HepG2 (cell line): ENCODE results near the gene PLCL2. TPM values are rescaled to one million over a fixed set of nuclear protein-coding genes. Genes with fewer than 3 reads are reported as not detected.

Source experiments
- ATAC-seq: fragments of 200-7000 bp; cut with Tn5 transposase; 3 replicates; pipeline ENCODE4 v1.9.1; 2020; ENCODE audit warnings: mild to moderate bottlenecking, moderate library complexity
- BruUV-seq: library from RNA; stranded (reverse); fragments of 400-500 nt; replicated peaks from 2 replicates; lab custom pipeline; 2021; lab: Mats Ljungman, UMichigan
- CTCF ChIA-PET: fragments of 300-600 bp; formaldehyde crosslinking; extraction: SDS; loops from one replicate; lab custom pipeline; 2021; ENCODE audit warnings: low total read pairs, inconsistent platforms, low intra/inter-chr PET ratio; lab: Yijun Ruan, JAX
- POLR2A ChIA-PET: fragments of 350-600 bp; sonication (Branson Sonifier 250); formaldehyde crosslinking; loops from one replicate; lab custom pipeline; 2020; ENCODE audit warnings: antibody characterized with exemption, inconsistent platforms; lab: Yijun Ruan, JAX
- DNase-seq: peaks from one replicate; pipeline ENCODE4 v3.0.0-alpha.2; 2015; ENCODE audit warnings: low spot score
- FAIRE-seq: peaks from 3 replicates; lab custom pipeline; 2011; peaks lifted over from hg19 to GRCh38; lab: Jason Lieb, UNC
- H2AFZ ChIP-seq: one replicate; pipeline ENCODE4 v1.6.1; 2011; ENCODE audit warnings: low read length, inconsistent platforms
- H3K27ac ChIP-seq: fragments of 300-600 bp; 3 replicates; pipeline ENCODE4 v1.8.0; 2011; ENCODE audit warnings: mixed run types, mild to moderate bottlenecking, mixed read lengths, low read length, inconsistent platforms; ENCODE audit not compliant: insufficient read depth; ENCODE audit errors: extremely low read length
- H3K27me3 ChIP-seq, 2 experiments: fragments of 200-600 bp in 1 of 2; 2 replicates in 1 of 2; 3 replicates in 1 of 2; pipeline versions ENCODE4 v1.6.0 to v1.8.0; 2011; ENCODE audit warnings: low read length in 2 of 2, mild to moderate bottlenecking in 2 of 2, moderate library complexity in 2 of 2, inconsistent platforms in 1 of 2; ENCODE audit not compliant: insufficient read depth in 2 of 2, control insufficient read depth in 1 of 2
- H3K36me3 ChIP-seq, 2 experiments: fragments of 200-600 bp in 1 of 2; replicated peaks in 1 of 2; 2 replicates in 1 of 2; 3 replicates in 1 of 2; pipeline versions ENCODE4 v1.5.1 to v1.8.0; 2011; ENCODE audit warnings: low read length in 2 of 2, inconsistent platforms in 1 of 2; ENCODE audit not compliant: insufficient read depth in 2 of 2, control insufficient read depth in 1 of 2
- H3K4me1 ChIP-seq: 2 replicates; pipeline ENCODE4 v1.5.1; 2012; ENCODE audit warnings: low read length, inconsistent platforms; ENCODE audit not compliant: insufficient read depth
- H3K4me2 ChIP-seq: 2 replicates; pipeline ENCODE4 v1.6.0; 2011; ENCODE audit warnings: low read depth, low read length, inconsistent platforms
- H3K4me3 ChIP-seq, 3 experiments: fragments of 200-600 bp in 1 of 3; sonication (generic), shearing (Covaris generic) in 1 of 3; replicated peaks in 1 of 3; 2 replicates each; pipeline ENCODE4 v1.5.1; 2011 to 2016; ENCODE audit warnings: low read length in 3 of 3, inconsistent platforms in 2 of 3, low read depth in 2 of 3, mild to moderate bottlenecking in 2 of 3, control low read depth in 1 of 3, mixed read lengths in 1 of 3; ENCODE audit not compliant: insufficient read depth in 1 of 3
- H3K79me2 ChIP-seq: one replicate; pipeline ENCODE4 v1.6.1; 2011; ENCODE audit warnings: low read length, inconsistent platforms; ENCODE audit not compliant: insufficient read depth
- H3K9ac ChIP-seq: 2 replicates; pipeline ENCODE4 v1.6.0; 2011; ENCODE audit warnings: mild to moderate bottlenecking, low read depth, low read length, inconsistent platforms; ENCODE audit not compliant: insufficient read depth
- H3K9me3 ChIP-seq: 2 replicates; pipeline ENCODE4 v1.5.1; 2012; ENCODE audit warnings: mild to moderate bottlenecking, low read length
- H4K20me1 ChIP-seq: 2 replicates; pipeline ENCODE4 v1.6.0; 2011; ENCODE audit warnings: inconsistent platforms, mild to moderate bottlenecking, low read length, moderate library complexity; ENCODE audit not compliant: insufficient read depth
- NAIF1 ChIP-seq: sonication (generic); formaldehyde crosslinking; IDR thresholded peaks from 2 replicates; pipeline ENCODE4 v1.5.0; 2020; ENCODE audit warnings: mild to moderate bottlenecking, missing genetic modification reagents, borderline replicate concordance
- SP1 ChIP-seq, 2 experiments: fragments of 450-650 bp in 1 of 2; sonication (generic) in 1 of 2; formaldehyde crosslinking in 1 of 2; IDR thresholded peaks; 2 replicates each; pipeline versions ENCODE4 v1.4.0 to v1.6.1; 2016 to 2020; ENCODE audit warnings: missing genetic modification reagents in 1 of 2
- SP2 ChIP-seq: sonication (generic); formaldehyde crosslinking; IDR thresholded peaks from 2 replicates; pipeline ENCODE4 v1.5.1; 2020; ENCODE audit warnings: mild to moderate bottlenecking, missing genetic modification reagents
- ZFY ChIP-seq: sonication (generic); formaldehyde crosslinking; IDR thresholded peaks from 2 replicates; pipeline ENCODE4 v1.4.0; 2020; ENCODE audit warnings: missing genetic modification reagents
- ZNF235 ChIP-seq: sonication (generic); formaldehyde crosslinking; IDR thresholded peaks from 2 replicates; pipeline ENCODE4 v1.8.1; 2023; ENCODE audit warnings: mild to moderate bottlenecking, missing genetic modification reagents, borderline replicate concordance
- ZNF557 ChIP-seq: sonication (generic); formaldehyde crosslinking; IDR thresholded peaks from 2 replicates; pipeline ENCODE4 v1.4.0; 2020; ENCODE audit warnings: missing genetic modification reagents
- WGBS: methylation state at CpG from one replicate; pipeline ENCODE4 v1.1.6; 2017; ENCODE audit warnings: low lambda C conversion rate; 5-methylcytosine and 5-hydroxymethylcytosine counted together
- in situ Hi-C: cut with HindIII; loops from 2 replicates; pipeline ENCODE4 v1.10.0; 2017; ENCODE audit warnings: low pct_unique_long_range_greater_than_20kb; ENCODE audit not compliant: extremely low pct_ligation_motif_present
- intact Hi-C: fragments of 100-400 bp; cut with micrococcal nuclease; formaldehyde crosslinking; loops from one replicate; pipeline ENCODE4 v1.10.0; 2022; ENCODE audit not compliant: unreplicated experiment
- polyA plus RNA-seq, 8 experiments: library from polyadenylated mRNA; depleted of rRNA in 3 of 8; stranded (reverse) in 7 of 8; unstranded in 1 of 8; fragments of >200 nt; fragmentation: Illumina TruSeq in 4 of 8; extraction: Trizol in 4 of 8; gene quantifications; 2 replicates each; pipeline versions ENCODE4 v1.2.1 to v1.2.3, GENCODE V29; 2011 to 2016; ENCODE audit warnings: low read depth in 4 of 8, missing spikeins in 1 of 8, mixed read lengths in 1 of 8; ENCODE audit not compliant: insufficient read depth in 1 of 8
- total RNA-seq, 5 experiments: library from RNA; depleted of rRNA; stranded (reverse); fragments of >200 nt; fragmentation: Illumina TruSeq; extraction: Trizol; gene quantifications; 2 replicates each; pipeline ENCODE4 v1.2.3, GENCODE V29; 2016; ENCODE audit warnings: low read depth in 1 of 5

Gene PLCL2
- total and polyA plus RNA-seq, 2 of the 13 experiments (the other 11 are each of a cell fraction or from before 2014, with no cell fraction given): not detected

DNA sequence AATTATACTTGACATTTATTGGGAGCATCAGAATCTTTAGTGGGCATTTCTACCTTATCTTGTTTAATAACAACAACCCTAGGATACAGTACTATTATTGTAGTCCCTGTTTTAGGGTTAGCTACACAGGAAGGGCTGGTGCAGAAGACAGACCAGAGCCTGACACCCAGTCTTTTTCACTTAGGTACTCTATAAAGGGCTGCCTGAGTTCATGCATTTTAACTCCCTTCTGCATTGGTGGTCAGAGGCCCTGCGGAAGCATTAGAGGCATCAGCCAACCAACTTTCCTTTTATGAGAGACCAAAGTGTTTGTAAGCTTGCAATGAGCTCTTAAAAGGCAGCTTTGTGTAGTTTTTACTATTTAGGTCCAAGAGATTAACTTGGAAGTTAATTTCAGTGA lies 105.4 kb downstream of the PLCL2 start:
- H3K36me3 ChIP-seq: no peaks in the 10 kb centered on the region
- no TSS peak for BruUV-seq
- ChIA-PET POLR2A (no interaction called here), CTCF (no interaction called here)
- intact Hi-C loops: no loop called here
- no peak overlapping the region for H3K9ac ChIP-seq
- DNase-seq (no peak), ATAC-seq (no peak), FAIRE-seq (no peak)
- no peaks in the 10 kb centered on the region; a peak in 2 of 5 replicates for H3K27me3 ChIP-seq
- H3K27ac ChIP-seq: no peak overlapping the region
- H3K4me3 ChIP-seq: no peak overlapping the region
- H2AFZ ChIP-seq: no peak overlapping the region
- no peaks in the 10 kb centered on the region for H3K9me3 ChIP-seq
- no peaks in the 10 kb centered on the region for H4K20me1 ChIP-seq
- WGBS: 60% methylated on average over 1 of the region's 1 CpG
- in situ Hi-C loops: no loop called here
- H3K79me2 ChIP-seq: no peaks in the 10 kb centered on the region
- no peak for TF ChIP-seq SP2 (CRISPR knock-in tag)
- H3K4me1 ChIP-seq: no peaks in the 10 kb centered on the region
- H3K4me2 ChIP-seq: no peak overlapping the region

DNA sequence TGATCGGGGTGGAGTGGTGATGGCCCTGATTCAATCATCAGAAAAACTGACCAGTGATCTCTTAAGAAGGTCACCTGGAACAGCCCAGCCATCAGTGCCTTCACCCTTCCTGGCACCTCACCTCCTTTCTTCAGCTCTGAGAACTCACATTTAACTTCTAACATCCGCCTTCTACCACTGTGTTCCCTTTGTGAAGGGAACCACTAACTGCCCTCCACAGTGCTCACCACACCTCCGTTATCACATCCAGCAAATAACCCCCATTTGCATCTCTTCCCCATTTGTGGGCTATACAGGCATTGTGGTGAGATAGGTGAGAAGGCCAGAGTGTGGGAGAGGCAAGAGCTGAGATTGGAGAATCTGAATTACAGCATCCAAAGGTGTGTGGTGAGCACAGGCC lies 107.4 kb downstream of the PLCL2 start:
- CTCF ChIA-PET: no interaction called here
- 0% methylated on average over 3 of the region's 3 CpGs for WGBS
- in situ Hi-C loops: no loop called here
- no TSS peak for BruUV-seq
- no peak for ATAC-seq
- no peak overlapping the region for H2AFZ ChIP-seq
- H3K9ac ChIP-seq: no peak overlapping the region
- intact Hi-C loops: no loop called here
- H4K20me1 ChIP-seq: no peaks in the 10 kb centered on the region
- POLR2A ChIA-PET: no interaction called here
- H3K79me2 ChIP-seq: no peaks in the 10 kb centered on the region
- no peak overlapping the region for H3K27ac ChIP-seq
- H3K27me3 ChIP-seq: no peaks in the 10 kb centered on the region; a peak in 1 of 5 replicates
- H3K4me1 ChIP-seq: no peaks in the 10 kb centered on the region
- no peaks in the 10 kb centered on the region for H3K36me3 ChIP-seq
- H3K9me3 ChIP-seq: no peaks in the 10 kb centered on the region
- H3K4me3 ChIP-seq: no peak overlapping the region
- FAIRE-seq: no peak
- DNase-seq: no peak
- H3K4me2 ChIP-seq: no peak overlapping the region
- no peak for TF ChIP-seq ZNF235 (CRISPR knock-in tag)
- no peak for TF ChIP-seq ZFY (CRISPR knock-in tag)
- no peak for TF ChIP-seq SP1 (IDR thresholded peaks at IDR 0.05)
- TF ChIP-seq SP1 (CRISPR knock-in tag; IDR thresholded peaks at IDR 0.05): no peak
- TF ChIP-seq ZNF557 (CRISPR knock-in tag): no peak
- TF ChIP-seq NAIF1 (CRISPR knock-in tag): no peak
